OCI-LY3 (cell line): ENCODE measurements around the gene NUSAP1.

ENCODE experiments used
- CTCF ChIP-seq: fragments of 200-600, 300-600 bp; sonication (generic); IDR thresholded peaks from 2 replicates; pipeline ENCODE4 v1.5.1; 2014; ENCODE audit warnings: antibody characterized with exemption, low read length, low read depth
- EZH2phosphoT487 ChIP-seq: fragments of 200-600 bp; shearing (Covaris generic); IDR thresholded peaks from 2 replicates; pipeline ENCODE4 v1.6.1; 2018; ENCODE audit warnings: antibody characterized with exemption, mixed run types, low read depth

GRCh38 chr15:41333026-41333562 is 413 bp downstream of the NUSAP1 start:
- TF ChIP-seq CTCF, result no peak
- TF ChIP-seq EZH2phosphoT487, result no peak
